Measurements from ENCODE around the gene GASK1B.

Gene GASK1B

GRCh38 chr4:158172261-158173258 is at the start of gene GASK1B:
Gene GASK1B (minus strand): TSS chr4:158173025. CDS start chr4:158171375, 1,650 bp downstream.
- DNase-seq (ENCODE audit: low read depth) = no peak

GRCh38 chr4:158219623-158220022 is 46.8 kb upstream of the GASK1B start:
- no peak for DNase-seq (ENCODE audit: low read depth)

DNA sequence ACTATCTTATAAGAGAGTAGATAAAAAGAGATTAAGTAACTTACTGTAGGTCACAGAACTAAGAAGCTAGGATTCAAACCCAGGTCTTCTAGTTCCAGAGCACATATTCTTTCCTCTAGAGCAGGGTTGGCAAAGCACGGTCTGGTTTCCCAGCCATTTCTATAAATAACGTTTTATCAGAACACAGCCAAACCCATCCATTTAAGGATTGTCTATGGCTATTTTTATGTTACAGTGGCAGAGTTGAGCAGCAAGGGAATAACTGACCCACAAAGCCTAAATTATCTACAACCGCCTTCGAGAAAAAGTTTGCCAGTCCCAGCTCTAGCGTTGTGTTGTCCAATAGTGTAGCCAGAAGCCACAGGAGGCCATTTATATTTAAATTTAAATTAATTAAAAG is 44.9 kb upstream of the GASK1B start:
- no peak for DNase-seq (ENCODE audit: low read depth)

DNA sequence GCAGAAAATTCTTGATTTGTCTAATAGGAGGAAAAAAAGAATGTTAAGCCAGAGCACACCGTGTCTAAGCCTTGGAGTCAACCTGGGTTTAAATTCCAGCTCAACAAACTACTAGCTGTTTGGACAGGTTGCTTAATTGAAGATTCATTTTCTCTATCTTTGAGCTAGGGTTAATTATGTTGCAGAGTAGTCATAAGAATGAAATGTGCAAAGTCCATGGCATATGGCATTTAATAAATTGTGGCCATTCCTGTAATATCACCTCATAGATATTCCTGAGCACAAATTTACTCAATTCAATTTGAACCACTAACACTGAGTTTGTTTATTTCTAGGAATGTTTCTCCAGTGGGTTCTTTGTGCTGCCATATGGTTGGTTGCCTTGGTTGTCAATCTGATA is 42.0 kb upstream of the GASK1B start:
- no peak for DNase-seq (ENCODE audit: low read depth)

GRCh38 chr4:158213466-158213865 is 40.6 kb upstream of the GASK1B start:
- DNase-seq (ENCODE audit: low read depth) = no peak

- no peak for DNase-seq (ENCODE audit: low read depth)
Measured at GRCh38 chr4:158211222-158211621, 38.4 kb upstream of the GASK1B start.

GRCh38 chr4:158209825-158210807 is 37.3 kb upstream of the GASK1B start, which contains the start of gene TMEM144:
Gene TMEM144 (plus strand): TSS chr4:158210486. CDS start chr4:158212668, 2,182 bp downstream.
- DNase-seq (ENCODE audit: low read depth) = no peak

DNA sequence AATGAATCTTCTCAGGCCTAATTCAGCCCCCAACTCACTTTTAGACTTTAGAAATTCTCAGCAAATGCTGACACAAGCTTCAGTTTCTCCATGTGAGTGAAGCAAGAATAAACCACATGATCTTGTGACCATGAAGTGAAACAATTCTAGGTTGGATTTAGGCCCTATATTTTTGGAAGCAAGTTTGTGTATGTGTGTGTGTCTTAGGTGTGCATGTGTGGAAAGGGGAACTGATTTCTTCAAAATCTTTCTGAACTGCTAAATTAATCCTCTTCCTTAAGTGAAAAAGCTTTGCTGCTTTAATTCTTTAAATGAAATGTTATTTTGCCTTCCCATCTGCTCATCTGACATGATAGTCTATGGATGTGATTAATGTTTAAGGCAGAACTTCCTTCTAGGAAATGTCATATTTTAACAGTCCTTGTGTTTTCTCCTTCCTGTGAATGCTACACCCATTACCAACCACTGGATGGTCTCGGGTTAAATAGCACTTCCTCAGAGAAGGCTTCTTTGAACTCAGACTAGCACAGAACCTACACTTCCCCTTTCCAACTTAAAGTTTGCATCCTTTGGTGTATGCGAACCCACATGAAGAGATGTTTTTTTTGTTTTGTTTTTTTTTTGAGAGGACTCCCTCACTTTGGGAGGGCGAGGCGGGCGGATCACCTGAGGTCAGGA is 36.3 kb upstream of the GASK1B start:
- DNase-seq (ENCODE audit: low read depth) = no peak

DNA sequence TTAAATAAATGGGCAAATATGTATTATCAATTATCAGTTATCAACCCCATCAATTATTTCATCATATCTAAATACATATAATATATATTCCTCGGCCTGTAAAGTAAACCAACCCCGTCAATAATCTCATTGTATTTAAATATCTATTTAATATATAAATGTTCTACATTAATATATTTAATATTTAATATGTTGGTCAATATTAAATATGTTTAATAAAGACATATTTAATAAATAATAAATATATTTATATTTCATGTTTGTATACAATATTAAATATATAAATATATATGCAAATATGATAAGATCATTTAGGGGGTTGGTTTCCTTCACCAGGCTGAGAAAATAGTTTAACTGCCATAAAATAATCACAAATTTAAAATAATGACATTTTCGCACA is 31.1 kb upstream of the GASK1B start:
- DNase-seq (ENCODE audit: low read depth) = no peak

GRCh38 chr4:158203436-158203835 is 30.6 kb upstream of the GASK1B start:
- DNase-seq (ENCODE audit: low read depth) = no peak

GRCh38 chr4:158202481-158202880 is 29.7 kb upstream of the GASK1B start:
- no peak for DNase-seq (ENCODE audit: low read depth)

- DNase-seq (ENCODE audit: low read depth) = no peak
Measured at GRCh38 chr4:158201876-158202275, 29.1 kb upstream of the GASK1B start.

DNA sequence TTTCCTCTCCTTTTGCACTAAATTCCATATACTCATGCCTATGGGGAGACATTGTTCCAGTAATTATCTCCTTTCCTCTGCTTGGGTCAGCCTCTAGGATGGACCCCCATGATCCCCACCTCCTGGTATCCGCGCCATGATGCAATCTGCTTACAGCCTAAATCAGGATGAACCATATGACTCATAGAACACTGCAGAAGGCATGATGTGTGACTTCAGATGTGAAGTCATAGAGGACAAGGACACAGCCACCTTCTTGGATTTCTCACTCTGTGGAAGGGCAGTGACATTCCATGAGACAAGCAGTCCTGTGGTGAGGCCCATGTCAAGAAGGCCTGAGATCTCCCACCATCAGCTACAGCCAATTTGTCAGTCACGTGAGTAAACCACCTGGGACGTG is 28.5 kb upstream of the GASK1B start:
- DNase-seq (ENCODE audit: low read depth) = no peak

GRCh38 chr4:158200214-158200613 is 27.4 kb upstream of the GASK1B start:
- DNase-seq (ENCODE audit: low read depth) = no peak

DNA sequence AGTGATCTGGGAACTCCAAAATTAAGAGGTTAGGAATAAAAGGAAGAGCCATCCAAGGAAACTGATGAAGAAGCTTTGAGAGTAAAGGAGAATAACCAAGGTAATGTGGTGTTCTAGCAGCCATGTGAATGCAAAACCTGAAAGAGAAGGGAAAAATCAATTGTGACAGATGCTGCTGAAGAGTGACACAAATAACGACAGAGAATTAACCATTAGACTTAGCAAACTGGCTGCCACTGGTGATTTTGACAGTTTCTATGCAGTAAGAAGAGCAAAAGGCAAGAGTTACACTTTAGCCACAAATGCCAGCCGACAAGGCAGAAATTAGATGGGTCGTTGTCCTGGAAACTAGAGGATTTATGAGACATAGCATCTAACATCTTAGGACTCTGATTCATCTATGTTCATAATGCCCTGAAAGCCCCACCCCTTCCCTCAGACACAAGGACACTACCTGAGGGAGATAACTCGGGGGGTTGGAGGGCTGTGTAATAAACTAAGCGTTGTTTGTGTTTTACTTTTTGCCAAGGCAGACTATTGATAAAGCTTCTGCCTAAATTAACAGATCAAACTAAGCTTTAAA is 24.5 kb upstream of the GASK1B start:
- no peak for DNase-seq (ENCODE audit: low read depth)

- DNase-seq (ENCODE audit: low read depth) = no peak
Measured at GRCh38 chr4:158195297-158195696, 22.5 kb upstream of the GASK1B start.

DNA sequence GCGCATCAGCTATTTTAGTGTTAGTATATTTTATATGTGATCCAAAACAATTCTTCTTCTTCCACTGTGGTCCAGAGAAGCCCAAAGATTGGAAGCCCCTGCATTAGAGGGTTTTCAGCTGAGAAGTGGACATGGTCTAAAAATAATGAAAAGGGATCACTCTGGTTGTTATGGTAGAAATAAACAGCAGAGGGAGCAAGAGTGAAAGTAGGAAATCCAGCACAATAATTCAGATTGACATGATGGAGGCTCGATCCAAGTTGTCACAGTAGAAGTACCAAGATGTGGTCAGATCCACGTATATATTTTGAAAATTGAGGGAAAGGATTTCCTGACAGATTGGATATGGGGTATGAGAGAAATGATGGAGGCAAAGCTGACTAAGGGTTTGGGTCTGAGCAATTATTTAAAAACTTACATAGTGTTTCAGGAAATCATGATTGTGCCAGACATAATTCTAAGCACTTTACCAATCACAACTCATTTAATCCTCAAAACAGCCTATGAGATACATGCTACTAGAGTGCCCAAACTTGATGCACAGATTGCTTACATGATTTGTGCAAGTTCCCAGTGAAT is 20.4 kb upstream of the GASK1B start:
- no peak for DNase-seq (ENCODE audit: low read depth)

DNA sequence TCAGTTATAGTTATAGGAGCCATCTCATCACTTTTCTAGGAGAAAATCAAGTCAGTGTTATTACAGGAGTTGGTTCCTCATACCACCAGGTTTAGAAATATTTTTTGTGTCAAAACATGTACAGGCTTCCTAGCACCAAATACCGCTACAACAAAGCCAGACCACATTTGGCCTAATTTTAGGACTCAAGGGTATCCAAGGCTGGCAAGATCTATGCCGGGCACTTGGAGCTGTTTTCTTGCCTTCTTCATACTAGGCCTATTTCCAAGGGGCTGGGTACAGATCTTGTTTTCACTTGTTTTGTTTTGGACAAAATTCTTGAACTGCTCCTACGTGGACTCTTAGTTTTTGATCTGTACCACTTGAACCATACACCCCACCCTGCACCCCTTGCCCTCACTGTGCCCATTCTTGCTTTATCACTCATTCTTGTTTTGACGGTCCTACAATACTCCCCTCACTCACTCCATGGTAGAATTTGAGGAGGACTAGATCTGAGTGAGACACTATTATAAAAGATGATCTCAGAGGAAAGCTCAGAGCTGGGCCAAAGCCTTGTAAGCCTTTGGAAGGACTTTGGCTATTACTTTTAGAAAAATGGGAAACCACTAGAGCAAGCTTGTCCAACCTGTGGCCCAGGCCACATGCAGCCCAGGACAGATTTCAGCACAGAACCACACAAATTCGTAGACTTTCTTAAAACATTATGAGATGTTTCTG is 19.8 kb upstream of the GASK1B start:
- no peak for DNase-seq (ENCODE audit: low read depth)

- no peak for DNase-seq (ENCODE audit: low read depth)
Measured at GRCh38 chr4:158190718-158191117, 17.9 kb upstream of the GASK1B start.

GRCh38 chr4:158189422-158189821 is 16.6 kb upstream of the GASK1B start:
- no peak for DNase-seq (ENCODE audit: low read depth)
